ENCODE results near the gene TIMM8B.

GRCh38 chr11:112103446-112103845 is 16.9 kb upstream of the TIMM8B start:
- TF ChIP-seq CTCF (IDR thresholded peaks at IDR 0.05) (no peak), POLR2AphosphoS5 (IDR thresholded peaks at IDR 0.05; ENCODE audit: low read depth, low read length) (no peak), SIN3A (IDR thresholded peaks at IDR 0.05; ENCODE audit: borderline replicate concordance, insufficient read depth, low read depth, low read length) (no peak), TCF7L2 (IDR thresholded peaks at IDR 0.05; ENCODE audit: low read depth, low read length) (no peak)
- TF ChIP-seq, protein P1, sequence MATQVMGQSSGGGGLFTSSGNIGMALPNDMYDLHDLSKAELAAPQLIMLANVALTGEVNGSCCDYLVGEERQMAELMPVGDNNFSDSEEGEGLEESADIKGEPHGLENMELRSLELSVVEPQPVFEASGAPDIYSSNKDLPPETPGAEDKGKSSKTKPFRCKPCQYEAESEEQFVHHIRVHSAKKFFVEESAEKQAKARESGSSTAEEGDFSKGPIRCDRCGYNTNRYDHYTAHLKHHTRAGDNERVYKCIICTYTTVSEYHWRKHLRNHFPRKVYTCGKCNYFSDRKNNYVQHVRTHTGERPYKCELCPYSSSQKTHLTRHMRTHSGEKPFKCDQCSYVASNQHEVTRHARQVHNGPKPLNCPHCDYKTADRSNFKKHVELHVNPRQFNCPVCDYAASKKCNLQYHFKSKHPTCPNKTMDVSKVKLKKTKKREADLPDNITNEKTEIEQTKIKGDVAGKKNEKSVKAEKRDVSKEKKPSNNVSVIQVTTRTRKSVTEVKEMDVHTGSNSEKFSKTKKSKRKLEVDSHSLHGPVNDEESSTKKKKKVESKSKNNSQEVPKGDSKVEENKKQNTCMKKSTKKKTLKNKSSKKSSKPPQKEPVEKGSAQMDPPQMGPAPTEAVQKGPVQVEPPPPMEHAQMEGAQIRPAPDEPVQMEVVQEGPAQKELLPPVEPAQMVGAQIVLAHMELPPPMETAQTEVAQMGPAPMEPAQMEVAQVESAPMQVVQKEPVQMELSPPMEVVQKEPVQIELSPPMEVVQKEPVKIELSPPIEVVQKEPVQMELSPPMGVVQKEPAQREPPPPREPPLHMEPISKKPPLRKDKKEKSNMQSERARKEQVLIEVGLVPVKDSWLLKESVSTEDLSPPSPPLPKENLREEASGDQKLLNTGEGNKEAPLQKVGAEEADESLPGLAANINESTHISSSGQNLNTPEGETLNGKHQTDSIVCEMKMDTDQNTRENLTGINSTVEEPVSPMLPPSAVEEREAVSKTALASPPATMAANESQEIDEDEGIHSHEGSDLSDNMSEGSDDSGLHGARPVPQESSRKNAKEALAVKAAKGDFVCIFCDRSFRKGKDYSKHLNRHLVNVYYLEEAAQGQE (IDR thresholded peaks at IDR 0.05; ENCODE audit: insufficient read depth in 1 of 2, low read depth in 2 of 2, low read length in 1 of 2) = no peak

Data from Panc1 (cell line).